Measurements from ENCODE around the gene LMO1. TPM values are rescaled to one million over a fixed set of nuclear protein-coding genes. Genes with fewer than 3 reads are reported as not detected.

LMO1 gene
- total RNA-seq (2022), result not detected in 2 replicates
- percentile 3 among the genes with signal in this experiment for Bru-seq, nascent RNA
- percentile 7 among the genes with signal in this experiment for BruChase-seq, experiment 1, labeled RNA remaining after a 6-hour chase
- percentile 5 among the genes with signal in this experiment for BruChase-seq, experiment 2, labeled RNA remaining after a 2-hour chase
- long read RNA-seq, result 0 reads

- BruUV-seq (replicated peaks), result no TSS peak
These were observed at the start of gene LMO1 for GRCh38 chr11:8263769-8264410. Gene LMO1 (minus strand): TSS chr11:8263878. CDS start chr11:8263362, 516 bp downstream.

GRCh38 chr11:8312986-8313385 is 49.3 kb upstream of the LMO1 start:
- no peak overlapping the region for H3K4me3 Mint-ChIP-seq (ENCODE audit: unreplicated experiment)
- BruUV-seq (replicated peaks), result no TSS peak
- no peaks in the 10 kb centered on the region for H3K9me3 Mint-ChIP-seq (ENCODE audit: unreplicated experiment)
- DNase-seq (ENCODE audit: unreplicated experiment), result no peak
- H3K27me3 Mint-ChIP-seq (ENCODE audit: insufficient read depth, unreplicated experiment), result no peaks in the 10 kb centered on the region
- TF ChIP-seq, protein P1, sequence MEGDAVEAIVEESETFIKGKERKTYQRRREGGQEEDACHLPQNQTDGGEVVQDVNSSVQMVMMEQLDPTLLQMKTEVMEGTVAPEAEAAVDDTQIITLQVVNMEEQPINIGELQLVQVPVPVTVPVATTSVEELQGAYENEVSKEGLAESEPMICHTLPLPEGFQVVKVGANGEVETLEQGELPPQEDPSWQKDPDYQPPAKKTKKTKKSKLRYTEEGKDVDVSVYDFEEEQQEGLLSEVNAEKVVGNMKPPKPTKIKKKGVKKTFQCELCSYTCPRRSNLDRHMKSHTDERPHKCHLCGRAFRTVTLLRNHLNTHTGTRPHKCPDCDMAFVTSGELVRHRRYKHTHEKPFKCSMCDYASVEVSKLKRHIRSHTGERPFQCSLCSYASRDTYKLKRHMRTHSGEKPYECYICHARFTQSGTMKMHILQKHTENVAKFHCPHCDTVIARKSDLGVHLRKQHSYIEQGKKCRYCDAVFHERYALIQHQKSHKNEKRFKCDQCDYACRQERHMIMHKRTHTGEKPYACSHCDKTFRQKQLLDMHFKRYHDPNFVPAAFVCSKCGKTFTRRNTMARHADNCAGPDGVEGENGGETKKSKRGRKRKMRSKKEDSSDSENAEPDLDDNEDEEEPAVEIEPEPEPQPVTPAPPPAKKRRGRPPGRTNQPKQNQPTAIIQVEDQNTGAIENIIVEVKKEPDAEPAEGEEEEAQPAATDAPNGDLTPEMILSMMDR (IDR thresholded peaks at IDR 0.05; ENCODE audit: unreplicated experiment), result no peak
- intact Hi-C loops (cut with micrococcal nuclease), result no loop called here
- no peak overlapping the region for H3K27ac Mint-ChIP-seq (ENCODE audit: low read depth, unreplicated experiment)
- ChIA-PET POLR2A (no interaction called here), CTCF (interaction anchor here (1.9 kb wide), 1 partner anchor 49 kb away, joined by 5 read pairs; no protein-coding TSS in a partner anchor)
- H3K4me1 Mint-ChIP-seq (ENCODE audit: insufficient read depth, unreplicated experiment), result no peaks in the 10 kb centered on the region
- H3K36me3 Mint-ChIP-seq (ENCODE audit: insufficient read depth, unreplicated experiment), result no peaks in the 10 kb centered on the region

More at GRCh38 chr11:8263769-8264410, at the start of gene LMO1:
- ChIA-PET CTCF (interaction anchor here (0.5 to 15.4 kb wide), 57 partner anchors 9 to 1982 kb away, joined by 3 to 398 read pairs (median 3); no protein-coding TSS in a partner anchor), POLR2A (interaction anchor here (1.0 to 2.0 kb wide), 8 partner anchors 10 to 62 kb away, joined by 3 to 7 read pairs (median 4); no protein-coding TSS in a partner anchor)
- Mint-ChIP-seq H3K4me3 (ENCODE audit: unreplicated experiment) (peak within 1 kb of the TSS; percentile 61), H3K9me3 (ENCODE audit: unreplicated experiment) (no peaks in the 10 kb centered on the region), H3K36me3 (ENCODE audit: insufficient read depth, unreplicated experiment) (no peaks in the 10 kb centered on the region), H3K27me3 (ENCODE audit: insufficient read depth, unreplicated experiment) (peaks cover 12% of the 10 kb centered on the region), H3K27ac (ENCODE audit: low read depth, unreplicated experiment) (no peak within 1 kb of the TSS), H3K4me1 (ENCODE audit: insufficient read depth, unreplicated experiment) (peaks cover 12% of the 10 kb centered on the region)
- TF ChIP-seq, protein P1 (IDR thresholded peaks at IDR 0.05; ENCODE audit: unreplicated experiment), result peak; percentile 86
- intact Hi-C loops (cut with micrococcal nuclease), result loop anchor here (1.0 to 2.0 kb wide), 4 partner anchors 17 to 302 kb away; no protein-coding TSS in a partner anchor
- DNase-seq (ENCODE audit: unreplicated experiment), result peak; percentile 79

DNA sequence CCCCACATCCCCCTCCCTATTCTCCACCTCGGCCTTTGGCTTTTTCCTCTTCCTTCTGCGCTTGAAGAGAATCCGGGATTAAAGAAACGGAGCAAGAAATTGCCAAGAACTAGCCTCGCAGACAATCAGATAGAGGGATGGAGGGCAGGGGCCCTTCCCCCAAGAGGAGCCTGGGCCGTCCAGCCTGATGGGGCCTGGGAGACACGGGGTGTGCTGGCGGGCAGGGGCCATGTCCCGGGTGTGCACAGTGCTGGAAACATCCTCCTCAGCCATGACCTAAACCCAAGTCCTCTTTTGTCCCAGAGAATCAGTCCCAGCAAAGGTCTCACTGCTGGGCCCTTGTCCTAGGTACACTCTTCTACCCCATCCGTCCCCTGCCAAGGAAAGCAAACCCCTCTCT is 47.7 kb upstream of the LMO1 start:
- CTCF ChIA-PET, result interaction anchor here (1.2 kb wide), 1 partner anchor 48 kb away, joined by 4 read pairs; the partner anchor contains the start of gene LMO1
- no TSS peak for BruUV-seq (replicated peaks)
- POLR2A ChIA-PET, result no interaction called here
- no peaks in the 10 kb centered on the region for H3K9me3 Mint-ChIP-seq (ENCODE audit: unreplicated experiment)
- H3K4me3 Mint-ChIP-seq (ENCODE audit: unreplicated experiment), result no peak overlapping the region
- no peaks in the 10 kb centered on the region for H3K27me3 Mint-ChIP-seq (ENCODE audit: insufficient read depth, unreplicated experiment)
- no peaks in the 10 kb centered on the region for H3K36me3 Mint-ChIP-seq (ENCODE audit: insufficient read depth, unreplicated experiment)
- intact Hi-C loops (cut with micrococcal nuclease), result no loop called here
- H3K4me1 Mint-ChIP-seq (ENCODE audit: insufficient read depth, unreplicated experiment), result no peaks in the 10 kb centered on the region
- no peak overlapping the region for H3K27ac Mint-ChIP-seq (ENCODE audit: low read depth, unreplicated experiment)
- no peak for DNase-seq (ENCODE audit: unreplicated experiment)
- TF ChIP-seq, protein P1 (IDR thresholded peaks at IDR 0.05; ENCODE audit: unreplicated experiment), result no peak

GRCh38 chr11:8310743-8311298 is 47.1 kb upstream of the LMO1 start:
- Mint-ChIP-seq H3K27me3 (ENCODE audit: insufficient read depth, unreplicated experiment) (no peaks in the 10 kb centered on the region), H3K36me3 (ENCODE audit: insufficient read depth, unreplicated experiment) (no peaks in the 10 kb centered on the region), H3K27ac (ENCODE audit: low read depth, unreplicated experiment) (no peak overlapping the region), H3K9me3 (ENCODE audit: unreplicated experiment) (no peaks in the 10 kb centered on the region), H3K4me1 (ENCODE audit: insufficient read depth, unreplicated experiment) (no peaks in the 10 kb centered on the region), H3K4me3 (ENCODE audit: unreplicated experiment) (no peak overlapping the region)
- CTCF ChIA-PET, result interaction anchor here (0.9 to 1.3 kb wide), 5 partner anchors 18 to 253 kb away, joined by 3 to 6 read pairs (median 3); partner anchors contain the start of gene LMO1
- BruUV-seq (replicated peaks), result no TSS peak
- intact Hi-C loops (cut with micrococcal nuclease), result loop anchor here (1.0 kb wide), 1 partner anchor 86 kb away; no protein-coding TSS in a partner anchor
- POLR2A ChIA-PET, result no interaction called here
- TF ChIP-seq, protein P1 (IDR thresholded peaks at IDR 0.05; ENCODE audit: unreplicated experiment), result no peak
- DNase-seq (ENCODE audit: unreplicated experiment), result no peak
